Adrenal gland (tissue), 12 donors: ENCODE data around the gene DACT2. TPM values are rescaled to one million over a fixed set of nuclear protein-coding genes. Genes with fewer than 3 reads are reported as not detected.

ENCODE experiments used
- DNase-seq, 7 donors: peaks; one replicate each; pipeline ENCODE4 v3.0.0-alpha.2; 2019 to 2020
- H3K27ac ChIP-seq, 5 donors: fragments of 200-600 bp; sonication (generic) in 4 of 5; 1 replicate in 3 of 5; 2 replicates in 2 of 5; pipeline versions ENCODE4 v1.5.1 to v1.8.0; 2016 to 2020; ENCODE audit warnings: mild to moderate bottlenecking in 1 of 5
- H3K27me3 ChIP-seq: fragments of 200-600 bp; 2 replicates; pipeline ENCODE4 v1.8.0; 2021
- H3K36me3 ChIP-seq, 2 donors: fragments of 200-600 bp; replicated peaks in 1 of 2; 1 replicate in 1 of 2; 2 replicates in 1 of 2; pipeline versions ENCODE4 v1.5.1 to v1.8.0; 2018 to 2022
- H3K4me1 ChIP-seq, 2 donors: fragments of 200-600 bp; replicated peaks in 1 of 2; 1 replicate in 1 of 2; 2 replicates in 1 of 2; pipeline versions ENCODE4 v1.5.1 to v1.8.0; 2018 to 2021
- H3K4me3 ChIP-seq, 4 donors: fragments of 200-600 bp; sonication (generic) in 3 of 4; one replicate each; pipeline ENCODE4 v1.5.1; 2016 to 2018
- H3K9me3 ChIP-seq, 3 donors: fragments of 200-600 bp; sonication (generic) in 1 of 3; replicated peaks in 1 of 3; 1 replicate in 2 of 3; 2 replicates in 1 of 3; pipeline versions ENCODE4 v1.5.1 to v1.8.0; 2016 to 2021
- CTCF ChIP-seq, 6 experiments: fragments of 450-650 bp in 4 of 6; fragments of 200-600 bp in 2 of 6; sonication (generic) in 1 of 6; IDR thresholded peaks; 1 replicate in 5 of 6; 2 replicates in 1 of 6; pipeline versions ENCODE4 v1.5.1 to v1.8.0; 2016 to 2021; ENCODE audit warnings: antibody characterized with exemption in 6 of 6, mild to moderate bottlenecking in 2 of 6, moderate library complexity in 1 of 6
- POLR2A ChIP-seq, 2 donors: fragments of 450-650 bp; IDR thresholded peaks; one replicate each; pipeline ENCODE4 v1.6.1; 2017; ENCODE audit warnings: antibody characterized with exemption in 2 of 2, mild to moderate bottlenecking in 2 of 2, moderate library complexity in 1 of 2
- WGBS, 4 donors: extraction: QIAGEN DNeasy Blood & Tissue Kit in 2 of 4; methylation state at CpG; one replicate each; pipeline versions ENCODE4 v1.1.5 to v1.1.7; 2013 to 2017; 5-methylcytosine and 5-hydroxymethylcytosine counted together
- intact Hi-C, 2 donors: fragments of 100-400 bp; cut with DNase I; formaldehyde crosslinking; loops; one replicate each; pipeline versions ENCODE4 v1.14.1 to v1.15.0; 2022 to 2023
- polyA plus RNA-seq, 3 donors: library from polyadenylated mRNA; stranded (reverse); fragments of 200-250 nt in 2 of 3; fragments of 350-450 nt in 1 of 3; fragmentation: Illumina TruSeq in 1 of 3; extraction: RNeasy Lipid Tissue Mini Kit (QIAGEN cat#74804) in 1 of 3; gene quantifications; one replicate each; pipeline ENCODE4 v1.2.3, GENCODE V29; 2013 to 2014
- total RNA-seq, 9 donors: library from RNA; depleted of rRNA in 4 of 9; stranded (reverse); fragments of >200 nt in 4 of 9; fragments of 120-200 nt in 1 of 9; fragmentation: NEBNext Ultra II Directional in 1 of 9; extraction: Animal tissue kit (Norgen Biotek cat#: 25700) in 1 of 9; gene quantifications; one replicate each; pipeline versions ENCODE4 v1.1.0 to v1.2.4, GENCODE V29; 2013 to 2023
- donor health status: healthy with polysubstance abuse.
- donor health status: Bipolar disorder and iron deficiency.
- donor health status: DM: yes; HTN: yes; CAD: no.
- donor health status: DM: no; HTN: no; CAD: no.
- donor health status: DM: no; HTN: no; CAD: no.
- donor health status: DM: yes; HTN: yes; CAD: no.

The DACT2 gene
- total and polyA plus RNA-seq, 12 donors: 0.05 to 11.2 (median 2.8) TPM

GRCh38 chr6:168276576-168277273, 42.9 kb downstream of the DACT2 start:
- intact Hi-C loops: no loop called here

GRCh38 chr6:168275168-168275567, 44.4 kb downstream of the DACT2 start:
- Histone ChIP-seq H3K27me3 (no peaks in the 10 kb centered on the region), H3K4me3 (no peak overlapping the region), H3K4me1 (no peaks in the 10 kb centered on the region), H3K9me3 (no peaks in the 10 kb centered on the region), H3K27ac (no peak overlapping the region), H3K36me3 (no peaks in the 10 kb centered on the region)
- no peak for DNase-seq
- intact Hi-C loops: no loop called here
- TF ChIP-seq CTCF (IDR thresholded peaks at IDR 0.05) (no peak), POLR2A (IDR thresholded peaks at IDR 0.05) (no peak)
- 52 to 70% (median 64%) methylated on average over 12 of the region's 12 CpGs for WGBS, 4 donors

More at GRCh38 chr6:168276576-168277273, 42.9 kb downstream of the DACT2 start:
- no peaks in the 10 kb centered on the region for H3K4me1 ChIP-seq
- no peaks in the 10 kb centered on the region for H3K36me3 ChIP-seq
- no peak for DNase-seq
- H3K9me3 ChIP-seq: no peaks in the 10 kb centered on the region
- 83 to 87% (median 86%) methylated on average over 32 of the region's 32 CpGs for WGBS, 4 donors
- no peaks in the 10 kb centered on the region for H3K27me3 ChIP-seq
- TF ChIP-seq POLR2A (IDR thresholded peaks at IDR 0.05): no peak
- TF ChIP-seq CTCF (IDR thresholded peaks at IDR 0.05): no peak
- H3K27ac ChIP-seq: no peak overlapping the region
- H3K4me3 ChIP-seq: no peak overlapping the region

- Histone ChIP-seq H3K36me3 (no peaks in the 10 kb centered on the region), H3K27me3 (no peaks in the 10 kb centered on the region), H3K9me3 (no peaks in the 10 kb centered on the region), H3K27ac (no peak overlapping the region), H3K4me1 (no peaks in the 10 kb centered on the region), H3K4me3 (no peak overlapping the region)
- intact Hi-C loops: no loop called here
- TF ChIP-seq CTCF (IDR thresholded peaks at IDR 0.05) (no peak), POLR2A (IDR thresholded peaks at IDR 0.05) (no peak)
- no peak for DNase-seq
- 55 to 73% (median 70%) methylated on average over 12 to 22 of the region's 22 CpGs for WGBS, 4 donors
Observed at GRCh38 chr6:168274037-168274952, 45.3 kb downstream of the DACT2 start.

- TF ChIP-seq POLR2A (IDR thresholded peaks at IDR 0.05): no peak
- TF ChIP-seq CTCF (IDR thresholded peaks at IDR 0.05): no peak
- no peaks in the 10 kb centered on the region for H3K36me3 ChIP-seq
- 61 to 90% (median 80%) methylated on average over 12 to 17 of the region's 17 CpGs for WGBS, 4 donors
- intact Hi-C loops: no loop called here
- H3K4me1 ChIP-seq: no peaks in the 10 kb centered on the region
- H3K27ac ChIP-seq: no peak overlapping the region
- no peak overlapping the region for H3K4me3 ChIP-seq
- no peak for DNase-seq
- no peaks in the 10 kb centered on the region for H3K9me3 ChIP-seq
- no peaks in the 10 kb centered on the region for H3K27me3 ChIP-seq
Observed at GRCh38 chr6:168273441-168274036, 46.0 kb downstream of the DACT2 start.
